Measurements from ENCODE around the gene ABCC5.

The ABCC5 gene

GRCh38 chr3:184017672-184018423, at the start of gene ABCC5:
TSS of gene ABCC5 (minus strand) at chr3:184017884. CDS start at chr3:184014392, 3,492 bp downstream.
- DNase-seq (ENCODE audit: insufficient read length, low spot score): peak; percentile 63
- FAIRE-seq: no peak
- TF ChIP-seq CTCF (IDR thresholded peaks at IDR 0.05; ENCODE audit: insufficient read depth, missing control alignments): no peak

DNA sequence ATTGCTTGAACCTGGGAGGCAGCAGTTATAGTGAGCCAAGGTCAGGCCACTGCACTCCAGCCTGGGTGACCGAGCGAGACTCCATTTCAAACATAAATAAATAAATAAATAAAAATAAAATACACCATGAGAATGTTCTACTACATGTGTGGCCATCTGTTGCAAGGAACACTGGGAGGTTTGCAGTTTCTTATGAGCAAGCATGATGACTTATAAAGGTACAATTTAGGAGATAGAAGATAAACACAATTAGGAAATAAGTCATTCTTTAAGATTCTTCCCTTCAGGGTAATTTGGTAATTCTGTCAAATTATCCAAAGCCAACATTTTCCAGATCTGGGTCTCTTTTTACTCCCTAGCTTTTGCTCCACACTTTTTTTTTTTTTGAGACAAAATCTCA, 48.5 kb upstream of the ABCC5 start:
- TF ChIP-seq CTCF (IDR thresholded peaks at IDR 0.05; ENCODE audit: insufficient read depth, missing control alignments): no peak
- DNase-seq (ENCODE audit: insufficient read length, low spot score) (no peak), FAIRE-seq (no peak)

DNA sequence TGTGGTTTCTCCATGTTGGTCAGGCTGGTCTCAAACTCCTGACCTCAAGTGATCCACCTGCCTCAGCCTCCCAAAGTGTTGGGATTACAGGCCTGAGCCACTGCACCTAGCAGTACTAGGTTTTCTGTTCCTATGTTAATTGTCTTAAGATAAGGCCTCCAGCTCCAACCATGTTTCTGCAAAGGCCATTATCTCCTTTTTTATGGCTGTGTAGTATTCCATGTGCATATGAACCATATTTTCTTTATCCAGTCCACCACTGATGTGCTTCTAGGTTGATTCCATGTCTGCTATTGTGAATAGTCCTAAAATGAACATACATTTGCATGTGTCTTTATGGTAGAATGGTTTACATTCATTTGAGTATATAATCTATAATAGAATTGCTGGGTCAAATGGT, 45.0 kb upstream of the ABCC5 start:
- FAIRE-seq (no peak), DNase-seq (ENCODE audit: insufficient read length, low spot score) (no peak)
- TF ChIP-seq CTCF (IDR thresholded peaks at IDR 0.05; ENCODE audit: insufficient read depth, missing control alignments): no peak

- no peak for DNase-seq (ENCODE audit: insufficient read length, low spot score)
- FAIRE-seq: no peak
Measured at GRCh38 chr3:184059424-184059823, 41.7 kb upstream of the ABCC5 start.

GRCh38 chr3:184058029-184058428, 40.3 kb upstream of the ABCC5 start:
- FAIRE-seq (no peak), DNase-seq (ENCODE audit: insufficient read length, low spot score) (no peak)
- no peak for TF ChIP-seq CTCF (IDR thresholded peaks at IDR 0.05; ENCODE audit: insufficient read depth, missing control alignments)

More at GRCh38 chr3:184059424-184059823, 41.7 kb upstream of the ABCC5 start:
- no peak for TF ChIP-seq CTCF (IDR thresholded peaks at IDR 0.05; ENCODE audit: insufficient read depth, missing control alignments)

DNA sequence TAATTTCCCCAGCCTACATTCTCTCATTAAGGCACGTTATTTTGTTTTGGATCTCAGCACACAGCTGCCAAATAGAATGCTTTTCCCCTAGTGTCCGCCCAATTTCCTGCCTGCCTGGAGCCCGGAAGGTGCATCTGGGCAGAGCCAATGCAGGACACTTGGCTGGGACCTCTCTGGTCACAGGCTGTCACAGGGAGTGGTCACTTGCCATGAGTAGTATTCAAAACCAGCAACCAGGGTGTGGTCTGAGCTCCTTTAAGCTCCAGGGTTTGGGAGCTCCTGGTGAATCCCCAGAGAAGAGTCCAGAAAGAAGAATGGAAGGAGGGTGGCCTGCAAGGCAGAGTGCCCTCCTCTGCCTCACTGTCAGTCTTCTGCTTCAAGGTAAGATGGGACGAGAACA, 35.1 kb upstream of the ABCC5 start, which contains the start of gene HTR3C:
Gene HTR3C, plus strand, starts transcription at position 281 of the 400 bp plus-strand sequence. Its CDS starts 34 bp downstream, at position 315.
- FAIRE-seq (no peak), DNase-seq (ENCODE audit: insufficient read length, low spot score) (no peak)
- no peak for TF ChIP-seq CTCF (IDR thresholded peaks at IDR 0.05; ENCODE audit: insufficient read depth, missing control alignments)

DNA sequence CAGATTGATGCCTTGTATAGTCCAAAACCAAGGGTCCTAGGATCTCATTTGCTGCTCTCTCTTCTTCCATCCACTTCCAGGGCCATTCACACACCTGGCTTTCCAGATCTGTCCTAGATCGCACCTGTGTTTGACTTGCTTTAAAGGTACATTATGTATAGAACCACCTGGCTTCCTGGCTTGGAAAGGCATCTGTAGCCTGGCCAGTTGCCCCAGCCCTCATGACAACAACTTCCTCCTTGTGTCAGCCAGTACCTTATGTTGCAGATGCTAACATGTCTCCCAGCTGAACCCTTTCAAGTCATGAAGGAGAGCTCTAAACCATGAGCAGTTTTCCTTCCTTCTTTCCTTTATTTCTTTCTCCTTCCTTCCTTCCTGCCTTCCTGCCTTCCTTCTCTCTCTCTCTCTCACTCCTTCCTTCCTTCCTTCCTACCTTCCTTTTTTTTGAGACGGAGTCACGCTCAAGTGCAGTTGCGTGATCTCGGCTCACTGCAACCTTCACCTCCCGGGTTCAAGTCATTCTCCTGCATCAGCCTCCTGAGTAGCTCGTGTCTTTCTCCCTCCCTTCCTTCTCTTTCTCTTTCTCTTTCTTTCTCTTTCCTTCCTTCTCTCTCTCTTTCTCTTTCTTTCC, 32.6 kb upstream of the ABCC5 start:
- DNase-seq (ENCODE audit: insufficient read length, low spot score): no peak
- FAIRE-seq: no peak
- no peak for TF ChIP-seq CTCF (IDR thresholded peaks at IDR 0.05; ENCODE audit: insufficient read depth, missing control alignments)
